PC-3 (cell line): ENCODE measurements around the gene AFF3. TPM values are rescaled to one million over a fixed set of nuclear protein-coding genes. Genes with fewer than 3 reads are reported as not detected.

ENCODE experiments used
- ATAC-seq: fragments of 200-7000 bp; cut with Tn5 transposase; 2 replicates; pipeline ENCODE4 v1.9.1; 2020; ENCODE audit warnings: mild to moderate bottlenecking, moderate library complexity
- BruUV-seq: library from RNA; stranded (reverse); fragments of 400-500 nt; replicated peaks from 2 replicates; lab custom pipeline; 2021; lab: Mats Ljungman, UMichigan
- CTCF ChIA-PET: fragments of 300-600 bp; sonication (Branson Sonifier 250); formaldehyde crosslinking; loops from one replicate; lab custom pipeline; 2022; ENCODE audit warnings: antibody characterized with exemption; lab: Charles Lee
- POLR2A ChIA-PET: fragments of 300-600 bp; sonication (Branson Sonifier 250); formaldehyde crosslinking; loops from one replicate; lab custom pipeline; 2022; ENCODE audit warnings: antibody characterized with exemption; ENCODE audit not compliant: unreplicated experiment; lab: Charles Lee
- DNase-seq: peaks from one replicate; pipeline ENCODE4 v3.0.0-alpha.2; 2015
- H2AFZ ChIP-seq: fragments of 300-600 bp; sonication (generic); 2 replicates; pipeline ENCODE4 v1.6.0; 2016; ENCODE audit warnings: antibody characterized with exemption, low read length
- H3F3A ChIP-seq: fragments of 300-600 bp; sonication (generic); one replicate; pipeline ENCODE4 v1.6.0; 2017; ENCODE audit warnings: antibody characterized with exemption, low read length, control low read depth, mild to moderate bottlenecking; ENCODE audit not compliant: unreplicated experiment
- H3K27ac ChIP-seq: fragments of 300-600 bp; sonication (generic); 2 replicates; pipeline ENCODE4 v1.5.1; 2016; ENCODE audit warnings: mild to moderate bottlenecking, low read length
- H3K27me3 ChIP-seq: fragments of 300-600 bp; sonication (generic); 2 replicates; pipeline ENCODE4 v1.6.1; 2016; ENCODE audit warnings: low read length, mixed read lengths
- H3K36me3 ChIP-seq: fragments of 300-600 bp; sonication (generic); 2 replicates; pipeline ENCODE4 v1.6.1; 2016; ENCODE audit warnings: low read depth, mixed run types, low read length, mixed read lengths
- H3K4me1 ChIP-seq: fragments of 300-600 bp; sonication (generic); 2 replicates; pipeline ENCODE4 v1.5.1; 2016; ENCODE audit warnings: low read length; ENCODE audit not compliant: insufficient read depth
- H3K4me2 ChIP-seq: fragments of 300-600 bp; sonication (generic); 2 replicates; pipeline ENCODE4 v1.6.0; 2016; ENCODE audit warnings: low read length
- H3K4me3 ChIP-seq: fragments of 300-600 bp; sonication (generic); 2 replicates; pipeline ENCODE4 v1.5.1; 2016; ENCODE audit warnings: mild to moderate bottlenecking, low read length, mixed read lengths
- H3K79me2 ChIP-seq: fragments of 300-600 bp; sonication (generic); 2 replicates; pipeline ENCODE4 v1.6.1; 2017; ENCODE audit warnings: low read length, mixed read lengths
- H3K9ac ChIP-seq: fragments of 300-600 bp; sonication (generic); 2 replicates; pipeline ENCODE4 v1.6.0; 2016; ENCODE audit warnings: mild to moderate bottlenecking, low read length
- H3K9me2 ChIP-seq: fragments of 300-600 bp; sonication (generic); replicated peaks from 2 replicates; pipeline ENCODE4 v1.6.1; 2016; ENCODE audit warnings: mixed run types, low read length, mixed read lengths
- H3K9me3 ChIP-seq: fragments of 300-600 bp; sonication (generic); 2 replicates; pipeline ENCODE4 v1.6.1; 2016; ENCODE audit warnings: low read length, mixed read lengths
- H4K20me1 ChIP-seq: fragments of 300-600 bp; sonication (generic); 2 replicates; pipeline ENCODE4 v1.6.1; 2016; ENCODE audit warnings: low read length, mixed read lengths
- EZH2 ChIP-seq: fragments of 300-600 bp; sonication (generic); IDR thresholded peaks from one replicate; pipeline ENCODE4 v1.6.1; 2017; ENCODE audit warnings: antibody characterized with exemption, mild to moderate bottlenecking, low read length; ENCODE audit not compliant: unreplicated experiment
- EZH2phosphoT487 ChIP-seq: fragments of 300-600 bp; sonication (generic); IDR thresholded peaks from 2 replicates; pipeline ENCODE4 v1.6.1; 2018; ENCODE audit warnings: mild to moderate bottlenecking, antibody characterized with exemption, low read length, borderline replicate concordance
- intact Hi-C: fragments of 100-400 bp; cut with micrococcal nuclease; formaldehyde crosslinking; loops from 2 replicates; pipeline ENCODE4 v1.9.0; 2023
- total RNA-seq: library from RNA; depleted of rRNA; stranded (reverse); fragments of >200 nt; gene quantifications from 2 replicates; pipeline ENCODE4 v1.2.3, GENCODE V29; 2014
- TF ChIP-seq, protein P1 (sequence below): fragments of 300-600 bp; sonication (generic); conservative IDR thresholded peaks from 2 replicates; pipeline ENCODE4 v1.5.1; 2017; ENCODE audit warnings: antibody characterized with exemption, low read depth, mild to moderate bottlenecking, low read length

AFF3 gene
- total RNA-seq, 1 experiment from 2014 or later: 0.04 TPM

DNA sequence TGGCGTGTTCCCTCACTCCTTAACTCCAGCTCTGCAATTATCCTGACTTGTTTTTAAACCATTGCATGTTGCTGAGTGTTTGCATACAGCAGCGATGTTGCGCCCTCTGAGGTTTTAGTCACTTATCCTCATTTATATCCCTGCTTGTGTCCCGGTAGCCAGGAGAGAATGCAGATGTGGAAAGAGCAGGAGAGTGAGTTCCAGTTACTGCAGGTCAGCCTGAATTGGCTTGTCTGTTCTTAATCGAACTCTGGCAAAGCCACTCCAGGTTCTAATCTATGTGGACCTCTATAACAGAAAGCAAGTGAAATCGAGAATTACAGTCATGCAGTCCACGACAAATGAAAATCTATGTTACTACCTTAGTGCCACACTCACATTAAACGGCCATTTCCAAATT, 357.4 kb downstream of the AFF3 start:
- Histone ChIP-seq H3K4me3 (no peak overlapping the region), H3K27ac (no peak overlapping the region), H2AFZ (no peak overlapping the region), H4K20me1 (no peaks in the 10 kb centered on the region), H3K79me2 (no peaks in the 10 kb centered on the region), H3K36me3 (no peaks in the 10 kb centered on the region), H3F3A (no peaks in the 10 kb centered on the region), H3K4me1 (no peaks in the 10 kb centered on the region), H3K9me2 (no peaks in the 10 kb centered on the region), H3K9me3 (no peaks in the 10 kb centered on the region), H3K9ac (no peak overlapping the region), H3K27me3 (no peaks in the 10 kb centered on the region), H3K4me2 (no peak overlapping the region)
- no TSS peak for BruUV-seq
- DNase-seq: no peak
- intact Hi-C loops: no loop called here
- POLR2A ChIA-PET: no interaction called here
- TF ChIP-seq EZH2phosphoT487 (no peak), EZH2 (no peak)
- TF ChIP-seq, protein P1, sequence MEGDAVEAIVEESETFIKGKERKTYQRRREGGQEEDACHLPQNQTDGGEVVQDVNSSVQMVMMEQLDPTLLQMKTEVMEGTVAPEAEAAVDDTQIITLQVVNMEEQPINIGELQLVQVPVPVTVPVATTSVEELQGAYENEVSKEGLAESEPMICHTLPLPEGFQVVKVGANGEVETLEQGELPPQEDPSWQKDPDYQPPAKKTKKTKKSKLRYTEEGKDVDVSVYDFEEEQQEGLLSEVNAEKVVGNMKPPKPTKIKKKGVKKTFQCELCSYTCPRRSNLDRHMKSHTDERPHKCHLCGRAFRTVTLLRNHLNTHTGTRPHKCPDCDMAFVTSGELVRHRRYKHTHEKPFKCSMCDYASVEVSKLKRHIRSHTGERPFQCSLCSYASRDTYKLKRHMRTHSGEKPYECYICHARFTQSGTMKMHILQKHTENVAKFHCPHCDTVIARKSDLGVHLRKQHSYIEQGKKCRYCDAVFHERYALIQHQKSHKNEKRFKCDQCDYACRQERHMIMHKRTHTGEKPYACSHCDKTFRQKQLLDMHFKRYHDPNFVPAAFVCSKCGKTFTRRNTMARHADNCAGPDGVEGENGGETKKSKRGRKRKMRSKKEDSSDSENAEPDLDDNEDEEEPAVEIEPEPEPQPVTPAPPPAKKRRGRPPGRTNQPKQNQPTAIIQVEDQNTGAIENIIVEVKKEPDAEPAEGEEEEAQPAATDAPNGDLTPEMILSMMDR: no peak
- CTCF ChIA-PET: no interaction called here
- no peak for ATAC-seq

DNA sequence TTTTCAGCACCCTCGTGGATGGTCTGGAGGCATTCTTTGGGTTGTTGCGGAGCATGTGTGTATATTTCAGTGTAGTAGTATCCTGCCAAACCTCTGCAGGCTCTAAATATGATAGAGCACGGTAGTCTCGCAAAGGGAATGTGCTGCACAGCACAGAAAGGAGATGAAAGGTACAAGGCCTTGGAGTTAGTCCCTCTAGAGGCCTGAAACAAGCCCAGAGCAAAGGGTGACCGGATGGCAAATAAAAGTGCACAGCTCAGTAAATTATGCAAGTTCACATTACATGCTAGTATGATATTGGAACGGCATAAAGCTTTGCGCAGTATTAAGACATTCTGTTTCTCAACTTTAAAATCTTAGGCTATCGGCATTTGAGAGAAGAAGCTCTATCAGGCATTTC, 358.1 kb downstream of the AFF3 start:
- Histone ChIP-seq H4K20me1 (no peaks in the 10 kb centered on the region), H3K9me3 (no peaks in the 10 kb centered on the region), H3F3A (no peaks in the 10 kb centered on the region), H2AFZ (no peak overlapping the region), H3K9ac (no peak overlapping the region), H3K27me3 (no peaks in the 10 kb centered on the region), H3K79me2 (no peaks in the 10 kb centered on the region), H3K36me3 (no peaks in the 10 kb centered on the region), H3K4me1 (no peaks in the 10 kb centered on the region), H3K4me3 (no peak overlapping the region), H3K4me2 (no peak overlapping the region), H3K27ac (no peak overlapping the region), H3K9me2 (no peaks in the 10 kb centered on the region)
- CTCF ChIA-PET: no interaction called here
- TF ChIP-seq, protein P1: no peak
- TF ChIP-seq EZH2phosphoT487: no peak
- POLR2A ChIA-PET: no interaction called here
- DNase-seq: no peak
- no TSS peak for BruUV-seq
- ATAC-seq: no peak
- intact Hi-C loops: no loop called here

DNA sequence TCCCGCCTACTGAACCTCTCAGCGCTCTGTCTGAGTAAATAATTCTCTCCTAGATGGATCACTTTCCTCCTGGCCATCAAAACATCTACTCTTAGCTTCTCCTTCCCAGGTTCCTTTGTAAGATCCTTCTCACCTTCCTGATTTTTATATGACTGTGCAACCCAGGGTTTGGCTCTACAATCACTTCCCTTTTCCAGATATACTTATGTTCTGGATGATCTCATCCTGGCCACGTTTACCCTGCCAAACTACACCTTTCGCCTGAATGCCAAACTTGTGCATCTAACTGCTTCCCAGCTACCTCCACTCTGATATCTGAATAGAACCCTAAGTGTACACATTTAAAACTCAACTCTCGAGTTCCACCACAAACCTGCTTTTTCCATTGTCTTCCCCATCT, 362.1 kb downstream of the AFF3 start:
- Histone ChIP-seq H3K27ac (no peak overlapping the region), H3K36me3 (no peaks in the 10 kb centered on the region), H3K79me2 (no peaks in the 10 kb centered on the region), H3K9ac (no peak overlapping the region), H4K20me1 (no peaks in the 10 kb centered on the region), H3F3A (no peaks in the 10 kb centered on the region), H3K9me3 (no peaks in the 10 kb centered on the region), H2AFZ (no peak overlapping the region), H3K4me2 (no peak overlapping the region), H3K27me3 (no peaks in the 10 kb centered on the region), H3K4me1 (no peaks in the 10 kb centered on the region), H3K4me3 (no peak overlapping the region), H3K9me2 (no peaks in the 10 kb centered on the region)
- TF ChIP-seq, protein P1: no peak
- TF ChIP-seq EZH2: no peak
- TF ChIP-seq EZH2phosphoT487: no peak
- ATAC-seq: no peak
- intact Hi-C loops: no loop called here
- no TSS peak for BruUV-seq
- peak; percentile 9 for DNase-seq
- ChIA-PET POLR2A (no interaction called here), CTCF (no interaction called here)
